AG10803 (cell line): ENCODE data around the gene OTUD6A.

Source experiments
- DNase-seq: peaks from one replicate; pipeline ENCODE4 v3.0.0; 2010; ENCODE audit warnings: low read depth
- H3K4me3 ChIP-seq: 2 replicates; pipeline ENCODE4 v1.5.1; 2011; ENCODE audit warnings: mild to moderate bottlenecking, low read length, control low read depth
- CTCF ChIP-seq: conservative IDR thresholded peaks from 2 replicates; pipeline ENCODE4 v1.5.1; 2011; ENCODE audit warnings: mild to moderate bottlenecking, low read length, control low read depth, inconsistent platforms

Gene OTUD6A

DNA sequence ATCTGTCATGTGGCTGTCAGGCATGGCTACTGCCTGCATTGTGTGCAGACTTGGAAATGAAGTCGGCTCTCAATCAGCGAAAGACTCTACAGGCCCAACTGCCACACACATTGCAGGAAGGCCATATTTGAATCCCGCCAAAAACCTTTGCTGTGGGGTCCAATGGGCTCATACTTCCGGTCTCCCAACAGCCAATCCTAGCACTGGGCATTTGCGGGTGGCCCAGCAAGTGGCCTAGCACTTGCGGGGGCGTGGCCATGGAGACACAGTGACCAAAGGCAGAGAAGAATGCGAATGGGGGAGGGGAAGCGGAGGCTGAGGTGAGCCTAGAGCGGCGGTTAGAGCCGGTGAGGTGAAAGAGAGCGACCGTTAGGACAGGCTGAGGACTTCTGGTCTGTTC lies at the start of gene OTUD6A:
Gene OTUD6A, plus strand, starts transcription at position 382 of the 400 bp plus-strand sequence. CDS start 68 bp downstream, outside the sequence.
- no peak within 1 kb of the TSS for H3K4me3 ChIP-seq
- no peak for TF ChIP-seq CTCF
- DNase-seq: no peak

DNA sequence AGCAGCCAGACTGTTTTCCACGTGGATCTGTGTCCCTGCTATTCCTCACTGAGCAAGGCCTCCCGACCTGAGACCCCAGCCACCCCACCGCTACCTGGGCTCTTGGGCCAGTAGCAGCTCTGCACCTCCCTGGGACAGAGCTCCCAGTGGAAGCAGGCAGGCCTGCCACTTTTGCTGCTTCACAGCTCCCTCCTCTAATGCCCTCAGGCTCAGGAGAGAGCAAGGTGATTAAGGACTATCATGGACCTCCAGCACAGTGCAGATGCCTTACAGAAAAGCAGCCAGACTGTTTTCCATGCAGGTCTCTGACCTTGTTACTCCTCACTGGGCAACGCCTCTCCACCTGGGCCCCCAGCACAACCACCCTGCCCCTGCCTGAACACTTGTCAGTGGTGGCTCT lies 49.5 kb upstream of the OTUD6A start:
- no peak overlapping the region for H3K4me3 ChIP-seq
- no peak for DNase-seq
- no peak for TF ChIP-seq CTCF

DNA sequence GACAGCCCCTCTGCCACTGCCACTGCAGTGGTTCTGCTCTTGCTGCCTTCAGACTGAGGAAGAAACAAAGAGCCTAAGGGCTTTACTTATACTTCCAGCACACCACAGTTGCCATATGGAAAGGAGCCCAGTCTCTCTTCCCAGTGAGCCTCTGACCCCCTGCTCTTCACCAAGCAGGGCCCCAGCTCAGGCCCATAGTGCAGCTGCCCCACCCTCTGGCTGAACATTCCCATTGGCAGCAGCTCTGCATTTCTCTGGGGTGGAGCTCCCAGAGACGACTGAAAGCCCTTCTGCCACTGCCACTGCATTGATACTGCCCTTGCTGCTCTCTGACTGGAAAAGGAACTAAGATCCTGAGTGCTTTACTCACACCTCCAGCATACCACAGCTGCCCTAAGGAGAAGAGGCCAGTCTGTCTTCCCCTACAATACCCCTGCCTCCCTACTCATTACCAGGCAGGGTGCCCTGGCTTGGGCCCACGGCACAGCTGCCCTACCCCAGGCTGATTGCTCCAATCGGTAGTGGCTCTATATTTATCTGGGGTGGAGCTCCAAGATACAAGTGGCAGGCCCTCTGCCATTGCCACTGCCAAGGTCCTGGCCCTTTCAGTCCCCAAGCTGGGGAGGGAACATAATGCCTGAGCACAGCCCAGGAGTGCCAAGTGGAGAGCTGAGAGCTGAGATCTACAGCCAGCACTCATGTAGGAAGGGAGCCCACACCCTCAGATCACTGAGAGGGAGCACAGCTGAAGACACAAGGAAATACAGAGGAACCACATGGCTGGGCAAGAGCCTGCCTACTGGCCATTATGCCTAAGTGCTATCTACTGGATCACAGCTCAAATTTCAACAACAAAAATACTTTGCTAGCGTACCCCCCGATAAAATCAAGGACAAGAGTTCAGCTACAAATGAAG lies 48.5 kb upstream of the OTUD6A start:
- no peak for TF ChIP-seq CTCF
- DNase-seq: no peak
- H3K4me3 ChIP-seq: no peak overlapping the region

- DNase-seq: no peak
- TF ChIP-seq CTCF: no peak
- no peak overlapping the region for H3K4me3 ChIP-seq
These were observed 45.7 kb upstream of the OTUD6A start for GRCh38 chrX:70016513-70016912.

DNA sequence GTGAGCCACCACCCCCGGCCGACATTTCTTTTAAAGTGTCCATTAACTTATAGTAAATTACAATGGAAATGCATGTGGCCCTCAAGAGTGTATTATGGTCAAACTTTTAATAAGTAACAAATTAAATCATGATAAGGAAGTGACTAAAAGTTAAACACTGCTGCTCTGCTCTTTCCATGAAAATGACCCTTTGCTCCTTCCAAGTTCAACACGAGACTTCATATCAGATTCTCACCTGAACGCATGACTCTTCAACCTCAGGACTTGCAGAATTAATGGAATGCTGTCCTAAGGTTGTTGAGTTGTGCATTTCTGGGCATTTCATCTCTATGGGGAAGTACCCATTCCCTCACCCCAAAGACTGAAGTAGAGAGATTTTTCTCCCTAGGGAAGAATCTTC lies 39.6 kb upstream of the OTUD6A start:
- H3K4me3 ChIP-seq: no peak overlapping the region
- TF ChIP-seq CTCF: no peak
- no peak for DNase-seq

GRCh38 chrX:70025464-70025863 lies 36.8 kb upstream of the OTUD6A start:
- H3K4me3 ChIP-seq: no peak overlapping the region
- DNase-seq: no peak
- no peak for TF ChIP-seq CTCF
